Prostate gland (tissue), 2 donors: ENCODE measurements around the gene TNS3. TPM values are rescaled to one million over a fixed set of nuclear protein-coding genes. Genes with fewer than 3 reads are reported as not detected.

Experiments
- DNase-seq: peaks from one replicate; pipeline ENCODE4 v3.0.0-alpha.2; 2019; ENCODE audit warnings: low spot score
- H3K27ac ChIP-seq, 2 donors: fragments of 200-600 bp; sonication (generic); 2 replicates each; pipeline ENCODE4 v1.5.1; 2017 to 2019
- H3K27me3 ChIP-seq: fragments of 200-600 bp; sonication (generic); replicated peaks from 2 replicates; pipeline ENCODE4 v1.5.1; 2019; ENCODE audit not compliant: insufficient read depth
- H3K36me3 ChIP-seq, 2 donors: fragments of 200-600 bp; sonication (generic); 1 replicate in 1 of 2; 2 replicates in 1 of 2; pipeline versions ENCODE4 v1.5.1 to v1.8.1; 2017 to 2019
- H3K4me1 ChIP-seq: fragments of 200-600 bp; sonication (generic); replicated peaks from 2 replicates; pipeline ENCODE4 v1.5.1; 2019
- H3K4me3 ChIP-seq, 2 donors: fragments of 200-600 bp; sonication (generic); 2 replicates each; pipeline ENCODE4 v1.5.1; 2017 to 2019
- H3K9me3 ChIP-seq: fragments of 200-600 bp; sonication (generic); 2 replicates; pipeline ENCODE4 v1.5.1; 2017
- CTCF ChIP-seq, 4 experiments: fragments of 200-600 bp in 2 of 4; fragments of 450-650 bp in 2 of 4; sonication (generic) in 2 of 4; IDR thresholded peaks; 1 replicate in 3 of 4; 2 replicates in 1 of 4; pipeline ENCODE4 v1.5.1; 2016 to 2019; ENCODE audit warnings: antibody characterized with exemption in 4 of 4, mild to moderate bottlenecking in 2 of 4, moderate library complexity in 2 of 4
- POLR2A ChIP-seq: fragments of 450-650 bp; IDR thresholded peaks from one replicate; pipeline ENCODE4 v1.6.1; 2016; ENCODE audit warnings: antibody characterized with exemption, mild to moderate bottlenecking
- POLR2AphosphoS5 ChIP-seq: sonication (generic); formaldehyde crosslinking; IDR thresholded peaks from one replicate; pipeline ENCODE4 v1.6.1; 2017; ENCODE audit warnings: antibody characterized with exemption
- WGBS: methylation state at CpG from one replicate; pipeline ENCODE4 v1.1.5; 2018; 5-methylcytosine and 5-hydroxymethylcytosine counted together
- intact Hi-C: fragments of 100-400 bp; cut with DNase I; formaldehyde crosslinking; loops from one replicate; pipeline ENCODE4 v1.14.2; 2022
- total RNA-seq, 2 donors: library from RNA; depleted of rRNA; stranded (reverse); fragments of >200 nt; gene quantifications; one replicate each; pipeline ENCODE4 v1.1.0, GENCODE V29; 2016

Gene TNS3
- total RNA-seq, 2 donors from 2014 or later: 19.5 to 95.8 TPM

GRCh38 chr7:47330026-47330425, 251.9 kb downstream of the TNS3 start:
- TF ChIP-seq POLR2A: no peak
- TF ChIP-seq POLR2AphosphoS5: no peak
- TF ChIP-seq CTCF (IDR thresholded peaks at IDR 0.05): no peak
- Histone ChIP-seq H3K27ac (no peak overlapping the region), H3K4me3 (no peak overlapping the region), H3K36me3 (no peaks in the 10 kb centered on the region), H3K4me1 (peaks cover 11% of the 10 kb centered on the region), H3K9me3 (no peaks in the 10 kb centered on the region), H3K27me3 (no peaks in the 10 kb centered on the region)
- intact Hi-C loops: no loop called here
- no peak for DNase-seq
- WGBS: 61% methylated on average over 6 of the region's 6 CpGs

GRCh38 chr7:47329320-47329926, 252.5 kb downstream of the TNS3 start:
- TF ChIP-seq CTCF (IDR thresholded peaks at IDR 0.05): no peak
- TF ChIP-seq POLR2A: no peak
- no peak for TF ChIP-seq POLR2AphosphoS5
- H3K27me3 ChIP-seq: no peaks in the 10 kb centered on the region

GRCh38 chr7:47328392-47329319, 253.3 kb downstream of the TNS3 start:
- DNase-seq: no peak

More at GRCh38 chr7:47329320-47329926, 252.5 kb downstream of the TNS3 start:
- DNase-seq: no peak
- no peaks in the 10 kb centered on the region for H3K9me3 ChIP-seq
- H3K4me3 ChIP-seq: no peak overlapping the region
- 75% methylated on average over 19 of the region's 19 CpGs for WGBS
- intact Hi-C loops: no loop called here
- peak overlapping the region; percentile 22 to 40 for H3K27ac ChIP-seq
- no peaks in the 10 kb centered on the region for H3K36me3 ChIP-seq
- H3K4me1 ChIP-seq: peaks cover 11% of the 10 kb centered on the region

GRCh38 chr7:47327698-47328391, 254.1 kb downstream of the TNS3 start:
- 6% methylated on average over 22 of the region's 24 CpGs for WGBS
- DNase-seq: peak; percentile 71
- H3K27me3 ChIP-seq: no peaks in the 10 kb centered on the region
- H3K36me3 ChIP-seq: no peaks in the 10 kb centered on the region
- intact Hi-C loops: no loop called here
- peak overlapping the region; percentile 40 to 70 for H3K27ac ChIP-seq
- H3K4me1 ChIP-seq: peaks cover 11% of the 10 kb centered on the region
- peak overlapping the region in 1 of 2 donors; percentile 9 for H3K4me3 ChIP-seq
- no peaks in the 10 kb centered on the region for H3K9me3 ChIP-seq
- TF ChIP-seq POLR2AphosphoS5: peak; percentile 32
- no peak for TF ChIP-seq CTCF (IDR thresholded peaks at IDR 0.05)

More at GRCh38 chr7:47328392-47329319, 253.3 kb downstream of the TNS3 start:
- H3K27me3 ChIP-seq: no peaks in the 10 kb centered on the region
- TF ChIP-seq POLR2AphosphoS5: no peak
- TF ChIP-seq CTCF (IDR thresholded peaks at IDR 0.05): no peak
- TF ChIP-seq POLR2A: no peak
- H3K9me3 ChIP-seq: no peaks in the 10 kb centered on the region
- intact Hi-C loops: no loop called here
- H3K36me3 ChIP-seq: no peaks in the 10 kb centered on the region
- peaks cover 11% of the 10 kb centered on the region for H3K4me1 ChIP-seq
- peak overlapping the region in 1 of 2 donors; percentile 9 for H3K4me3 ChIP-seq
- H3K27ac ChIP-seq: peak overlapping the region; percentile 40 to 70
- 63% methylated on average over 7 of the region's 7 CpGs for WGBS
